ENCODE measurements around the gene SLC26A4.
"Not testable (repeated sequence)": the region's sequence is repeated elsewhere in the genome, so short reads cannot be mapped to it uniquely, and the experiment has no call there.

Gene SLC26A4

DNA sequence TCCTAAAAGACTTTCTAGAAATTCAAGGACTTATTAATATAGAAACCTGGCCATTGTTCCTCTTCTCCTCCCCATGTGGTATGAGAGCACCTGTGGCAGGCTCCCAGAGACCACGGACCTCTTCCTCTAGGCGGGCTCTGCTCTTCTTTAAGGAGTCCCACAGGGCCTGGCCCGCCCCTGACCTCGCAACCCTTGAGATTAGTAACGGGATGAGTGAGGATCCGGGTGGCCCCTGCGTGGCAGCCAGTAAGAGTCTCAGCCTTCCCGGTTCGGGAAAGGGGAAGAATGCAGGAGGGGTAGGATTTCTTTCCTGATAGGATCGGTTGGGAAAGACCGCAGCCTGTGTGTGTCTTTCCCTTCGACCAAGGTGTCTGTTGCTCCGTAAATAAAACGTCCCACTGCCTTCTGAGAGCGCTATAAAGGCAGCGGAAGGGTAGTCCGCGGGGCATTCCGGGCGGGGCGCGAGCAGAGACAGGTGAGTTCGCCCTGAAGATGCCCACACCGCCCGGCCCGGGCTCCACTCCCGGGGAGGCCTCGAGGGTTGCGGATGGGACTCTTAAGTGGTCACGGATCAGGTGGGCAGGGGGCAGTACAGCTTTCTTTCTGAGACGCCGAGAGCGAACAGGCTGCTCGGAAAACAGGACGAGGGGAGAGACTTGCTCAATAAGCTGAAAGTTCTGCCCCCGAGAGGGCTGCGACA lies at the start of gene SLC26A4:
Gene SLC26A4 (plus strand): TSS at position 448 of the 700 bp plus-strand sequence. CDS start 814 bp downstream, outside the sequence.
- peak in 2 of 56 donors; percentile 2 to 31 for DNase-seq

GRCh38 chr7:107613439-107613838 lies 47.2 kb upstream of the SLC26A4 start:
- DNase-seq, result no peak

GRCh38 chr7:107613948-107614347 lies 46.7 kb upstream of the SLC26A4 start:
- DNase-seq, result no peak

DNA sequence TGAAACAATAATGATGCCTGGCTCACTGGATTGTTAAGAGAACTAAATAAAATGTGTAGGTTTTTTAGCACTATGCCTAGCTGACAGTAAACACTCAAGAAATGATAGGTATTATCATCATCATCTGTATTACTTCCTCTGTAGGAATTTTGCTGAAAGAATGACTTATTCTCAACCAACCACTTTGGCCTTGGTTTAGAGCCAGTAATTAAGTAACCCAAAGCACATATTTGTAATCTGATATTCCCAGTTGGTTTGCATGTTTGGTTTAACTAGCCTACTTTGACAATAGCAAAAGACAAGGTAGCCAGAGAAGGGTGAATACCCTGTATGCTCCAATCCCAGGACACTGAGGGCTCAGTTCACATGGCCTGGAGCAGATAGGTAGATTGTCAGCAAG lies 46.2 kb upstream of the SLC26A4 start:
- no peak for DNase-seq

DNA sequence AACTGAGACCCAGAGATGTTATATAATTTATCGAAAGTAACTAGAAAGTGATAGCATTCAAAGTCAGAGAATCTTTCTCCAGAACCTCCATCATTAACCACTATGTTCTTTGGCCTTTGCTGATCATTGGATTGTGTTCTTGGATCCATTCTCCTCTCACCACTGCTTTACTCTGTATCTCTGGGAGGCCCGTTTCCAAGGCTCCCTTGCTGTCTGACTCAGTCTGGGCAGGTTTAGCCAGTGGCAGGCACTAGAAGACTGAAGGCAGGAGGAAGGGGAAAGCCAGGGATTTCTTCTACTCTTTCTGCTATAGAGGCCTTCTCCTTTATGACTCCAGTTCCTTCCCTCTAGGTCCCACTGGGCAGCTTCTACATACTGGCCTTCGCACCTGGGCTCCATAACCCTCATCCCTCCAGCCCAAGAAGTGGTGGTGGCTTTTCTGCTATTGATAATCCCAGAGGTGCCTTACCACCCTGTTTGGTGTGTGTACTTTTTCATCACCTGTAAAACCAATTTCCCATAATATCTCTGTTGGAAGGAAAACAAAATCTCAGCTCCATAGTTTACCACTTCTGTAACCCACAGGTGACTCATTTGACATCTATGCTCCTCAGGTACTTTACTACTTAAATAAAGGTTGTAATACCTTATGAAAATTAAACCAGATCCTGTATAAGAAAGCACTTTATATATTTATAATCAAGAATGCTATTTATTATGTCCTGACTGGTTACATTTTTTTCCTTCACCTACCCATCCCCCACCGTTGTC lies 44.5 kb upstream of the SLC26A4 start:
- DNase-seq, result no peak

DNA sequence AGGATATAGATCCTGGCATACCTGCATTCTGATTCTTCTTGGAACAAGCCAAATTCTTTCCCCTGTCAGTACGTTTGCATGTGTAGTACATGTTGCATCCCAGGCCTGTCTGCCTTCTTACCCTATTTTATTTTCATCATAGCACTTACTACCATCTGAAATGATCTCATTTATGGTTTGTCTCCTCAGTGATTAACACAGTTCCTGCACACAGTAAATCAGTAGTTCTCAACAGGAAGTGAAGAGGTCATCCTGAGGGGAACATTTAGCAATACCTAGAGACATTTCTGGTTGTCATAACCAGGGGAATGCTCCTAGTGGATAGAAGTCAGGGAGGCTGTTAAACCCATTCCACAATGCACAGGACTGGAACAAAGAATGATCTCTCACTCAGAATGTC lies 38.2 kb upstream of the SLC26A4 start:
- DNase-seq, result no peak

GRCh38 chr7:107622894-107623293 lies 37.7 kb upstream of the SLC26A4 start:
- DNase-seq, result no peak

GRCh38 chr7:107627002-107627401 lies 33.6 kb upstream of the SLC26A4 start:
- no peak for DNase-seq

- DNase-seq, result peak in 1 of 56 donors; percentile 18
Observed at GRCh38 chr7:107628461-107629064, 32.1 kb upstream of the SLC26A4 start.

DNA sequence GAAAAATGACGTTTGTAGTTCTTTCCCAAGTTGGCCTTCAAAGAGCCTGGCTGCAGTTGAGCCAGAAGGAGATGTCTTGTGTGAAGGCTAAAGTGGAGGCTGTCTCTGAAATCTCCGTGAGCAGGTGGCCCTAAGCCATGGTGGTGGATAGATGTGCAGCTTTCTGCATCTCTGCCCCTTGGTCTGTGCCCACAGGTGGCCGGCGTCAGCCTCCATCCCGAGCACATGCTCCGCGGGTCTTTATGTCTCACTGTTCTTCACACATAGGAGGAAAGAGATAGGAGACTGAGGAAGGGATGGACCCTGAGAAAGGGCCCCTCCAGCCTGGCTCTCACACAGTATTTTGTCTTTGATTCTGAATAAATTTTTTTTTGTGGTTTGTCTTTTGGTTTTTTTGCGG lies 30.3 kb upstream of the SLC26A4 start:
- DNase-seq, result no peak

GRCh38 chr7:107631588-107632491 lies 28.8 kb upstream of the SLC26A4 start:
- no peak for DNase-seq

GRCh38 chr7:107632492-107632865 lies 28.1 kb upstream of the SLC26A4 start:
- no peak for DNase-seq

- no peak for DNase-seq
Observed at GRCh38 chr7:107638594-107638993, 22.0 kb upstream of the SLC26A4 start.

GRCh38 chr7:107639070-107639469 lies 21.6 kb upstream of the SLC26A4 start:
- DNase-seq, result not testable (repeated sequence)

GRCh38 chr7:107641676-107642075 lies 19.0 kb upstream of the SLC26A4 start:
- DNase-seq, result no peak

GRCh38 chr7:107642501-107642900 lies 18.1 kb upstream of the SLC26A4 start:
- DNase-seq, result no peak

GRCh38 chr7:107643407-107643806 lies 17.2 kb upstream of the SLC26A4 start:
- no peak for DNase-seq

DNA sequence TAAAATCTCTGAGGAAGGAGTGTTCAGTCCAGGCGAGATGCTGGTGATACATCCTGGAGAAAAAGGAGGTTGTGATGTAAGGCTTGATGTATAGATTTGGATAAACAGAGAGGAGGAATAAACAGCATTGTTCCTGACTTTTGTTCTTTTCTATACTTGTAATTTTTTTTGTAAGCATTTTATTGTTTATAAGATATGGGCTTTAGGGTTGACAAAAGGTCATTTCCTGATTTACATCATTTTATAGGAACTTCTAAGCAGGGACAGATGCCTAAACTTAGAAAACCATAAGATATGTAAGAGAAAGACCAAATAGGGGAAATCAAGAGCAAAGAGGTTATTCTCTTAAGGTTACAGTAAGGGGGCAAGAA lies 16.7 kb upstream of the SLC26A4 start:
- no peak for DNase-seq

DNA sequence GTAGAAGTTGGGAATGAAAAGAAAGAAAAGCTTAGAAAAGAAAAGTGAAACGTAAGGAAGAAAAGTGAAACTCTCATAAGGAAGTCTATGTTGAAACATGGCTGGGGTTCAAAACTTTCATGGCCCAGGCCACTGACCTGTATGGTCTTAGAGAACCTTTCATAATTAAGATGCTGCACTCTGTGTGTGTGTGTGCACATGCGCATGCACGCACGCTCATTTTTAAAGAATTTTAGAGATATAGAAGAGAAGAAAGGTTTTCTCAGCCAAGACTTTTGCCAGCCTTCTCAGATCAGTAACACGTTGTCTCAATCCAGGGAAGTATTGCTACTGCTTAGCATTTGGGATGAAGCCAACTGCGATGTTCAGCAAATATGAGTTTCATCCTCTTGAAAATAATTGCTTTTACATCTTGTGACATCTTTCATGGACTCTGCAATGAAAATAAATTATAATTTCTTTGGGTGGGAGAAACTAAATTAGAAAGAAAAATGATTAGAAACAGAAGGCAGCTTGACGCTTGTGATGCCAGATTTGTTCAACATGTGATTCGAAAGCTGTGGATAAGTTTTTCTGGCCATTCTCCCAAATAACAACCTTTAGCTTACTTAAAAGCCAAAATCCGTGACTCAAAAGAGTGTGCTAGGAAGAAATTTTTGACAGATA lies 16.2 kb upstream of the SLC26A4 start:
- DNase-seq, result peak in 3 of 56 donors; percentile 16 to 54 (median 43)

DNA sequence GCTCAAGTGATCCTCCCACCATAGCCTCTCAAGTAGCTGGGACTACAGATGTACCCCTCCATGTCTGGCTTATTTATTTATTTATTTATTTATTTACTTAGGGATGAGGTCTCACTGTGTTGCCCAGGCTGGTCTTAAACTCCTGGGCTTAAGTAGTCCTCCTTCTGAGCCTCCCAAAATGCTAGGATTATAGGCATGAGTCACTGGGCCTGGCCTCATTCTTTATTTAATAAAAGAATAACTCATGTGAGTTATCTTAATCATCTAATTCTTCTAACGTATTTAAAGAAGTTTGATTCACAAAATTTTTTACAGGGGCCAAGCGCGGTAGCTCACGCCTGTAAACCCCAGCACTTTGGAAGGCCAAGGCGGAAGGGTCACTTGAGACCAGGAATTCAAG lies 8.0 kb upstream of the SLC26A4 start:
- no peak for DNase-seq

DNA sequence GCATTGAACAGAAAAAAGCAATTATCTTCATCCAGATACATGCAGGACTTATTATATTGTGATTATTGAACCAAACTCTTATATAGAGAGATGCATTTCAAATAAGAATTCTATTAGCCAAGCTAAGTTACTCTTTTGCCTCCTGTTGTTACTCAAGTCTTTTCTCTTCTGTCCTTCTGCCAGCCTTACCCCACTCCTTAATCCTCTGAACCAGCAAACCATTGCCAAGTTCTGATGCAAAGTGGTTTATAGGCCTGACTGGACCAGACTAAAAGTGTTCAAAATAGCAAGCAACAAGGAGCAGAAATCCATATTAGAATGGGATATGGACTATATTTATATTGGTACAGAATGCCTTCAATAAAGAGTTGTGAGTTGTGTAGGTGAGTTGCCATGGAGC lies 2.2 kb upstream of the SLC26A4 start:
- DNase-seq, result no peak

Measured in amygdala (tissue), 56 donors.